Smooth muscle cell of trachea (primary cell): ENCODE measurements around the gene CYP24A1. TPM values are rescaled to one million over a fixed set of nuclear protein-coding genes. Genes with fewer than 3 reads are reported as not detected.

Source experiments
- total RNA-seq: library from RNA; depleted of rRNA; stranded (reverse); fragments of >200 nt; gene quantifications from 2 replicates; pipeline ENCODE4 v1.2.1, GENCODE V29; 2014

Gene CYP24A1
- not detected in 2 replicates for total RNA-seq

DNA sequence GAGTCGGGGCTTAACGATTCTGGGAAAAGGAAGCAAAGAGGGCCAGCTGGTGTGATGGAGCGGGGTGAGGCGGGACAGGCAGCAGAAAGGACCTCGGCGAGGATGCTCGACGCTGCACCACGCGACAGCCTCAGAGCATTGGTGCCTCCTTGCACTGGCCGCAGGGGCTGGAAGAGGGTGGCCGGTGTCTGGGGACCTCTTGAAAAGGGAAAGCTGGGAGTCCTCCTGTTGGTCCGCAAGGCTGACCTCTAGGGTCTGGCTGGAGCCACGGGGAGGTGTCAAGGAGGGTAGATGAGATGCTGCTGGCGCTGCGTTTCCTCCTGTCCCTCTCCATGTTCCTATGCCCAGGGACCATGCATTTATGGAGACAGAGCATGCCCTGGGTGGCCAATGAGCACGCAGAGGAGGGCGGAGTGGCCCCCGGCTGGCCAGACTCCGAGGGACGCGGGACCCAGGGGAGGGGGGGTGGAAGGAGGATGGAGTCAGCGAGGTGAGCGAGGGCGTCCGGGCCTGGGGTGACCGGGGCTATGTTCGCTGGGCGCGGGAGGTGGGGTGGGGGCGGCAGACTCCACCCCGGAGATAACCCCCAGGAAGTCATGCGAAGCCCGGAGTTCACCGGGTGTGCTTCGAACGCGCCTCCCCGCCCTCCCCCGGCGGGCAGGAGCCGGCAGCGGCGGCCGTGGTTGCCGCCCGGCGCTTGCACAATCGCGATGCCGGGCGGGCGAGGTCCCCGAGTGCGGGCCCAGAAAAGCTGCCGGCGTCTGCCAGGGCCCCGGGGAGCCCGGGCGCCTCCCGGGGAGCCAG, at the start of gene CYP24A1:
CYP24A1 (minus strand) TSS at position 334 of the 804 bp plus-strand sequence. CDS start 407 bp downstream, outside the sequence.

GRCh38 chr20:54207743-54208547, 34.2 kb upstream of the CYP24A1 start, which contains the start of gene PFDN4:
PFDN4 (plus strand) TSS chr20:54208087; CDS start chr20:54208101, 14 bp downstream.

Other genes starting within 250 kb of the CYP24A1 start
- under 0.01 TPM in 2 replicates for gene BCAS1, start 103.4 kb downstream of the CYP24A1 start, total RNA-seq
- gene PFDN4, start 34.1 kb upstream of the CYP24A1 start, total RNA-seq, result 61.0 and 163 TPM in 2 replicates